ENCODE measurements around the gene MCCD1. TPM values are rescaled to one million over a fixed set of nuclear protein-coding genes. Genes with fewer than 3 reads are reported as not detected.

The MCCD1 gene
- total and polyA plus RNA-seq, 2 of the 13 experiments (the other 11 are each of a cell fraction or from before 2014, with no cell fraction given): 0.15 TPM; not detected in 1

- TF ChIP-seq SALL1 (CRISPR knock-in tag; IDR thresholded peaks at IDR 0.05): peak; percentile 42; the same call in 1 of the 2 replicates
- peak; percentile 86 for TF ChIP-seq XRCC5 (optimal IDR thresholded peaks at IDR 0.05; ENCODE audit: low read length)
- peak; percentile 50; the same call in 1 of the 2 replicates for TF ChIP-seq HOXA5 (CRISPR knock-in tag; IDR thresholded peaks at IDR 0.05)
- TF ChIP-seq PATZ1 (CRISPR knock-in tag; IDR thresholded peaks at IDR 0.05): peak; percentile 46; the same call in 1 of the 2 replicates
- 0 out of 2 replicates have a peak, but pooled peaks have one; percentile 64 for TF ChIP-seq FOXO4 (CRISPR knock-in tag; conservative IDR thresholded peaks at IDR 0.05)
- TF ChIP-seq PCBP1 (IDR thresholded peaks at IDR 0.05; ENCODE audit: borderline replicate concordance, low read depth, low read length): no peak
- TF ChIP-seq ZNF281 (CRISPR knock-in tag; IDR thresholded peaks at IDR 0.05; ENCODE audit: borderline replicate concordance): peak; percentile 15; the same call in 1 of the 2 replicates
- TF ChIP-seq AHDC1 (CRISPR knock-in tag; IDR thresholded peaks at IDR 0.05; ENCODE audit: borderline replicate concordance): no peak
- 0 out of 2 replicates have a peak, but pooled peaks have one; percentile 44 for TF ChIP-seq HMG20B (CRISPR knock-in tag; conservative IDR thresholded peaks at IDR 0.05)
- TF ChIP-seq RXRA (CRISPR knock-in tag; IDR thresholded peaks at IDR 0.05): 0 out of 2 replicates have a peak, but pooled peaks have one; percentile 17
- TF ChIP-seq ZNF546 (CRISPR knock-in tag; conservative IDR thresholded peaks at IDR 0.05): no peak
- TF ChIP-seq ZNF468 (CRISPR knock-in tag; IDR thresholded peaks at IDR 0.05): no peak
- peak; percentile 53; the same call in 1 of the 2 replicates for TF ChIP-seq BRF2 (CRISPR knock-in tag; IDR thresholded peaks at IDR 0.05)
- peak; percentile 17; the same call in 1 of the 2 replicates for TF ChIP-seq RARA (CRISPR knock-in tag; IDR thresholded peaks at IDR 0.05)
These were observed 34.7 kb upstream of the MCCD1 start (continued) for GRCh38 chr6:31493875-31494694.

Data from HepG2 (cell line).